CD1c-positive myeloid dendritic cell (primary cell): ENCODE results near the gene SLC2A13.
"Not testable (repeated sequence)": the region's sequence is repeated elsewhere in the genome, so short reads cannot be mapped to it uniquely, and the experiment has no call there.

Source experiments
- DNase-seq: peaks from one replicate; pipeline ENCODE4 v3.0.0-alpha.2; 2016; ENCODE audit errors: extremely low spot score

Gene SLC2A13

GRCh38 chr12:39928181-39928899, 177.5 kb downstream of the SLC2A13 start:
- DNase-seq = no peak

- DNase-seq = no peak
Observed at GRCh38 chr12:39923364-39923763, 182.5 kb downstream of the SLC2A13 start.

- DNase-seq = peak; percentile 24
Observed at GRCh38 chr12:39922598-39922997, 183.3 kb downstream of the SLC2A13 start.

- DNase-seq = no peak
Observed at GRCh38 chr12:39920647-39921046, 185.2 kb downstream of the SLC2A13 start.

GRCh38 chr12:39920222-39920621, 185.7 kb downstream of the SLC2A13 start:
- DNase-seq = no peak

- DNase-seq = no peak
Observed at GRCh38 chr12:39919790-39920189, 186.1 kb downstream of the SLC2A13 start.

GRCh38 chr12:39915249-39915648, 190.6 kb downstream of the SLC2A13 start:
- DNase-seq = no peak

- no peak for DNase-seq
Observed at GRCh38 chr12:39912211-39912980, 193.5 kb downstream of the SLC2A13 start.

GRCh38 chr12:39906237-39906636, 199.6 kb downstream of the SLC2A13 start:
- DNase-seq = no peak

GRCh38 chr12:39905152-39905551, 200.7 kb downstream of the SLC2A13 start:
- no peak for DNase-seq

GRCh38 chr12:39902821-39903220, 203.1 kb downstream of the SLC2A13 start:
- no peak for DNase-seq

- DNase-seq = no peak
Observed at GRCh38 chr12:39897315-39897714, 208.6 kb downstream of the SLC2A13 start.

- not testable (repeated sequence) for DNase-seq
Observed at GRCh38 chr12:39893388-39893787, 212.5 kb downstream of the SLC2A13 start.

- no peak for DNase-seq
Observed at GRCh38 chr12:39892146-39892545, 213.7 kb downstream of the SLC2A13 start.

- DNase-seq = no peak
Observed at GRCh38 chr12:39887856-39888255, 218.0 kb downstream of the SLC2A13 start.

GRCh38 chr12:39886106-39886505, 219.8 kb downstream of the SLC2A13 start:
- DNase-seq = no peak

GRCh38 chr12:39884616-39885125, 221.2 kb downstream of the SLC2A13 start:
- DNase-seq = no peak

- no peak for DNase-seq
Observed at GRCh38 chr12:39883411-39883810, 222.5 kb downstream of the SLC2A13 start.

GRCh38 chr12:39878753-39879152, 227.1 kb downstream of the SLC2A13 start:
- no peak for DNase-seq

- DNase-seq = no peak
Observed at GRCh38 chr12:39875721-39876120, 230.2 kb downstream of the SLC2A13 start.

- DNase-seq = no peak
Observed at GRCh38 chr12:39874785-39875184, 231.1 kb downstream of the SLC2A13 start.

- DNase-seq = no peak
Observed at GRCh38 chr12:39873065-39873464, 232.8 kb downstream of the SLC2A13 start.

GRCh38 chr12:39872425-39872824, 233.5 kb downstream of the SLC2A13 start:
- no peak for DNase-seq
